RWPE1 (cell line): ENCODE data around the gene PPM1F.

Source experiments
- CTCF ChIA-PET: fragments of 350-600 bp; sonication (Branson Sonifier 250); formaldehyde crosslinking; extraction: SDS; loops from one replicate; lab custom pipeline; 2021; lab: Yijun Ruan, JAX
- POLR2A ChIA-PET: fragments of 400-600 bp; formaldehyde crosslinking; extraction: SDS; loops from one replicate; lab custom pipeline; 2020; ENCODE audit warnings: antibody characterized with exemption; ENCODE audit not compliant: low non-redundant PET; lab: Yijun Ruan, JAX
- DNase-seq: peaks from one replicate; pipeline ENCODE4 v3.0.0; 2012; ENCODE audit warnings: low spot score
- H3K27ac ChIP-seq: fragments of 450-650 bp; 2 replicates; pipeline ENCODE4 v1.5.1; 2017
- CTCF ChIP-seq: fragments of 450-650 bp; conservative IDR thresholded peaks from 2 replicates; pipeline ENCODE4 v1.5.1; 2017; ENCODE audit warnings: low read depth, mild to moderate bottlenecking

Gene PPM1F

GRCh38 chr22:21938906-21939305 lies 13.7 kb downstream of the PPM1F start:
- TF ChIP-seq CTCF = no peak
- POLR2A ChIA-PET = no interaction called here
- CTCF ChIA-PET = interaction anchor here (1.7 to 3.4 kb wide), 3 partner anchors 11 to 23 kb away, joined by 5 to 27 read pairs (median 11); partner anchors contain the start of gene PPM1F

GRCh38 chr22:21938071-21938822 lies 14.4 kb downstream of the PPM1F start:
- ChIA-PET CTCF (interaction anchor here (1.1 to 3.4 kb wide), 5 partner anchors 12 to 32 kb away, joined by 3 to 27 read pairs (median 5); partner anchors contain the start of gene PPM1F), POLR2A (no interaction called here)
- DNase-seq = peak; percentile 73
- peak overlapping the region; percentile 97 for H3K27ac ChIP-seq
- TF ChIP-seq CTCF = peak; percentile 96

More at GRCh38 chr22:21938906-21939305, 13.7 kb downstream of the PPM1F start:
- no peak for DNase-seq
- H3K27ac ChIP-seq = peak overlapping the region; percentile 97

- CTCF ChIA-PET = interaction anchor here (0.7 to 3.4 kb wide), 6 partner anchors 12 to 250 kb away, joined by 3 to 27 read pairs (median 4); partner anchors contain the start of gene PPM1F
Measured at GRCh38 chr22:21937821-21938070, 14.9 kb downstream of the PPM1F start.

DNA sequence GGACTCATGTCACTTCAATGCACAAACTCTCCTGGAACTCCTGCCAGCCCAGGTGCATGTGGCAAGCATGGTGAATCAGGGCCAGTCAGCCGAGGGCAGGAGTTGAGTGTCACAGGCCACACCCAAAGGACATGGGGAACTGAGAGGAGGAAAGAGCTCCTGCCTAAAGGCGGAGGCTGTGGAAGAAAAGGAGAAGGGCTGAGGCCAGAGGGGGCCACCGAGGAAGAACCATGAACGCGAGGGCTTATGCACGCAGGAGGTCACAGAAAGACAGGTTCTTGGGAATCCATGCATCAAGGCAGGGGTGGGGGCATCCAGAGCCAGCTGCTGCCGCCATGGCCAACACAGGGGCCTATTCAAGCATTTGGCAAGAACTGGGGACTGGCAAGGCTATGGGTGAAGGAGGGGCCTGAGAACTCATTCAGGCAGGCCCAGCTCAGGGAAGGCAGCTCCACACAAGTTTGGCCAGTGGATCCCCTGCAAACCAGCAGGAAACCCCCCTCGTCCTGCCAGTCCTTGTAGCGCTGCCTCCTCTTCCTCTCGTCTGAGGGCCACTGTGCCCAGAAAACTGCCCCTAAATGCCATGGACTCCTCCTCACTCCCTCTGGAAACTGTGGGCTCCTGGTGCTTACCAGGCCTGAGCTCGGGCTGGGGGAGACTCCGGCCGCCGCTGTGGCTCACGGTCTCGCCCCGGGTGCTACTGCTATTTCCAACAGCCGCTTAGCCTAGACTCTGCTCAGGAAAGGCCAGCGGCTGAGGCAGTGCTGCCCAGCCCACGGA lies 15.4 kb downstream of the PPM1F start:
- DNase-seq = no peak
- TF ChIP-seq CTCF = no peak
- ChIA-PET CTCF (interaction anchor here (0.6 to 3.4 kb wide), 6 partner anchors 13 to 258 kb away, joined by 3 to 27 read pairs (median 4); partner anchors contain the start of gene PPM1F), POLR2A (no interaction called here)
- H3K27ac ChIP-seq = peak overlapping the region; percentile 97

More at GRCh38 chr22:21937821-21938070, 14.9 kb downstream of the PPM1F start:
- no peak for DNase-seq
- peak overlapping the region; percentile 97 for H3K27ac ChIP-seq
- POLR2A ChIA-PET = no interaction called here
- TF ChIP-seq CTCF = no peak

DNA sequence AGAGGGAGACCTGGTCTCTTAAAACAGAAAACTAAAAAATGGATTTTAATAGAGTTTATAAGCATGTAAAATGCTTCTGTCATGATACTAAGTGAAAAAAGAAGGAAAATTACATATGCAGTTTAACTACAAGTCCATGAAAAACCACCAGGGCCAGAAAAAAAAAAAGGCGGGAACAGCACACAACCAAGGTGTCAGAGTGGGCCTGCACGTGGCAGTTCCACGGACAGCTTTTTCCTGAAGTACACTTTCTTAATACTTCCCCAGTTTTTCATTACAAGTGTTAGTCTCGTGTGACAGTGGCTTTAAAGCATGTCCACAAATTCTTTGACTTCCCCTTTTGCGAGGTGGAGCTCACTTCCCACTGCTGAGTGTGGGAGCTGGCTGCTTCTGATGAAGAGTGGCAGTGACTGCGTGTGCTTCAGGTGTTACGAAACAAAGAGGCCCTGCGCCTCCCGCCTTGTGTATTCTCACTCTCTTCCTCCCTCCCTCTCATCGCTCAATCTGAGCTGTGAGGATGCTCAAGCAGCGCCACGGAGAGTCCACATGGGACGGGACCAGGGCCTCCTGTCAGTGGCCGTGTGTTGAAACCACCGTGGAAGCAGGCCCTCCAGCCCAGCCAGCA lies 16.4 kb downstream of the PPM1F start:
- CTCF ChIA-PET = interaction anchor here (3.4 kb wide), 1 partner anchor 17 kb away, joined by 27 read pairs; the partner anchor contains the start of gene PPM1F
- DNase-seq = no peak
- no peak for TF ChIP-seq CTCF
- H3K27ac ChIP-seq = peak overlapping the region; percentile 97
- POLR2A ChIA-PET = no interaction called here

DNA sequence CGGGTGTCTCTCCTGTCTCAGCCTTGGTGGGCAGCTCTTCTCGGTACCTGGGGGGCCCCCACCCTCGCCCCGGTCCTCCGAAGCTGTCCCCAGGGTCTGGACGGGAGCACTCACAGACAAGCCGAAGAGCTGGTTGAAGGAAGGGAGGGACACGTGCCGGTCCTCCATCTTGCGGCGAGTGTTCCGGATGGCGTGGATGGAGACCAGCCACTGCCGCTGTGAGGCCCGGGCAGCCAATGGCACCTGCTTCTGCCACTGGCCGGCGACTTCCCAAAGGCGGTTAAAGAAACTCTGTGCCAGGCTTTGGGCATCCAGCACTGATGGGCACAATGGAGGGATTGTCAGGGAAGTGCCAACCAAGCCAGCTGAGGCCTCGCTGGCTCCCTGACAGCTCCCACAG lies 18.7 kb downstream of the PPM1F start:
- POLR2A ChIA-PET = no interaction called here
- H3K27ac ChIP-seq = no peak overlapping the region
- DNase-seq = no peak
- CTCF ChIA-PET = no interaction called here
- no peak for TF ChIP-seq CTCF
